SK-N-SH (cell line): ENCODE data around the gene GRM8. TPM values are rescaled to one million over a fixed set of nuclear protein-coding genes. Genes with fewer than 3 reads are reported as not detected.

ENCODE experiments used
- CTCF ChIA-PET: fragments of 300-600, 350-600 bp; formaldehyde crosslinking; extraction: SDS; loops from one replicate; lab custom pipeline; 2021; lab: Yijun Ruan, JAX
- POLR2A ChIA-PET: fragments of 350-600 bp; sonication (Branson Sonifier 250); formaldehyde crosslinking; extraction: SDS; loops from one replicate; lab custom pipeline; 2020; ENCODE audit warnings: antibody characterized with exemption, inconsistent platforms; lab: Yijun Ruan, JAX
- DNase-seq: peaks from one replicate; pipeline ENCODE4 v3.0.0; 2012
- H2AFZ ChIP-seq: fragments of 200-600 bp; sonication (generic); 2 replicates; pipeline ENCODE4 v1.8.1; 2016; ENCODE audit warnings: antibody characterized with exemption, mild to moderate bottlenecking, low read depth
- H3F3A ChIP-seq: fragments of 200-600 bp; sonication (generic); replicated peaks from 2 replicates; pipeline ENCODE3; 2016; ENCODE audit warnings: antibody characterized with exemption, mild to moderate bottlenecking; ENCODE audit not compliant: insufficient read depth
- H3K27ac ChIP-seq, 2 experiments: fragments of 200-500 bp in 1 of 2; fragments of 200-600 bp in 1 of 2; sonication (Bioruptor generic) in 1 of 2; sonication (generic), shearing (Covaris generic) in 1 of 2; 2 replicates each; pipeline versions ENCODE4 v1.5.1 to v1.6.1; 2014 to 2016; ENCODE audit warnings: low read depth in 2 of 2, inconsistent platforms in 1 of 2, low read length in 1 of 2, mild to moderate bottlenecking in 1 of 2, mixed read lengths in 1 of 2
- H3K27me3 ChIP-seq: fragments of 200-600 bp; sonication (generic), shearing (Covaris generic); 2 replicates; pipeline ENCODE4 v1.6.1; 2016; ENCODE audit warnings: mixed run types; ENCODE audit not compliant: insufficient read depth
- H3K36me3 ChIP-seq, 2 experiments: fragments of 200-500 bp in 1 of 2; fragments of 200-600 bp in 1 of 2; sonication (Bioruptor generic) in 1 of 2; sonication (generic) in 1 of 2; replicated peaks in 1 of 2; 2 replicates each; pipeline versions ENCODE3 to v1.5.1; 2014 to 2016; ENCODE audit warnings: low read length in 1 of 2, mild to moderate bottlenecking in 1 of 2; ENCODE audit not compliant: insufficient read depth in 2 of 2, control insufficient read depth in 1 of 2
- H3K4me1 ChIP-seq, 2 experiments: fragments of 200-500 bp in 1 of 2; fragments of 200-600 bp in 1 of 2; sonication (Bioruptor generic) in 1 of 2; sonication (generic), shearing (Covaris generic) in 1 of 2; 2 replicates each; pipeline versions ENCODE4 v1.5.1 to v1.6.1; 2014 to 2016; ENCODE audit warnings: low read depth in 1 of 2, low read length in 1 of 2, mixed run types in 1 of 2; ENCODE audit not compliant: insufficient read depth in 2 of 2, control insufficient read depth in 1 of 2
- H3K4me2 ChIP-seq: fragments of 200-600 bp; sonication (generic), shearing (Covaris generic); 2 replicates; pipeline ENCODE4 v1.6.1; 2017; ENCODE audit warnings: mixed run types
- H3K4me3 ChIP-seq, 2 experiments: fragments of 200-500 bp in 1 of 2; fragments of 200-600 bp in 1 of 2; sonication (Bioruptor generic) in 1 of 2; sonication (generic), shearing (Covaris generic) in 1 of 2; 2 replicates each; pipeline versions ENCODE4 v1.5.1 to v1.8.1; 2014 to 2016; ENCODE audit warnings: low read depth in 2 of 2, inconsistent platforms in 1 of 2, low read length in 1 of 2, mild to moderate bottlenecking in 1 of 2, mixed read lengths in 1 of 2, moderate library complexity in 1 of 2
- H3K79me2 ChIP-seq: fragments of 200-600 bp; sonication (generic); 2 replicates; pipeline ENCODE4 v1.8.1; 2017; ENCODE audit warnings: mild to moderate bottlenecking; ENCODE audit not compliant: insufficient read depth
- H3K9ac ChIP-seq: fragments of 200-600 bp; sonication (generic); 2 replicates; pipeline ENCODE4 v1.6.1; 2017; ENCODE audit warnings: mixed run types
- H3K9me2 ChIP-seq: fragments of 200-600 bp; sonication (generic); 2 replicates; pipeline ENCODE4 v1.6.1; 2017; ENCODE audit warnings: mixed run types
- H3K9me3 ChIP-seq: fragments of 200-600 bp; sonication (generic); 2 replicates; pipeline ENCODE4 v1.6.1; 2017; ENCODE audit warnings: mixed run types, mild to moderate bottlenecking, moderate library complexity
- H4K20me1 ChIP-seq: fragments of 200-600 bp; sonication (generic); 2 replicates; pipeline ENCODE4 v1.6.1; 2017; ENCODE audit warnings: mild to moderate bottlenecking, mixed run types; ENCODE audit not compliant: insufficient read depth
- CTCF ChIP-seq: fragments of 200-600 bp; sonication (generic); IDR thresholded peaks from 2 replicates; pipeline ENCODE4 v1.6.1; 2017; ENCODE audit warnings: antibody characterized with exemption, mild to moderate bottlenecking, moderate library complexity
- ELF1 ChIP-seq: IDR thresholded peaks from 2 replicates; pipeline ENCODE4 v1.4.0; 2012
- EP300 ChIP-seq, 2 experiments: IDR thresholded peaks; 2 replicates each; pipeline versions ENCODE4 v1.4.0 to v1.6.1; 2012; ENCODE audit warnings: borderline replicate concordance in 1 of 2, low read depth in 1 of 2, low read length in 1 of 2
- EZH2phosphoT487 ChIP-seq: fragments of 200-600 bp; sonication (generic); IDR thresholded peaks from 2 replicates; pipeline ENCODE4 v1.6.1; 2017; ENCODE audit warnings: low read depth, mixed run types, mild to moderate bottlenecking, antibody characterized with exemption, moderate library complexity, borderline replicate concordance
- FOSL2 ChIP-seq: IDR thresholded peaks from 2 replicates; pipeline ENCODE4 v1.4.0; 2012; ENCODE audit warnings: low read depth, mild to moderate bottlenecking, moderate library complexity, borderline replicate concordance
- FOXJ3 ChIP-seq: sonication (generic); formaldehyde crosslinking; IDR thresholded peaks from 2 replicates; pipeline ENCODE4 v1.5.1; 2020; ENCODE audit warnings: mild to moderate bottlenecking, missing genetic modification reagents
- GATA2 ChIP-seq: sonication (generic); formaldehyde crosslinking; IDR thresholded peaks from 2 replicates; pipeline ENCODE4 v1.5.0; 2020; ENCODE audit warnings: mild to moderate bottlenecking, missing genetic modification reagents
- IRF3 ChIP-seq: fragments of 150-350 bp; IDR thresholded peaks from 2 replicates; pipeline ENCODE4 v1.6.1; 2016; ENCODE audit warnings: mild to moderate bottlenecking, low read depth, low read length
- JUND ChIP-seq: IDR thresholded peaks from 2 replicates; pipeline ENCODE4 v1.4.0; 2012
- NRF1 ChIP-seq: IDR thresholded peaks from 2 replicates; pipeline ENCODE4 v1.6.1; 2012; ENCODE audit warnings: low read depth, mild to moderate bottlenecking, low read length
- POLR2AphosphoS5 ChIP-seq: IDR thresholded peaks from 2 replicates; pipeline ENCODE4 v1.6.1; 2012; ENCODE audit warnings: low read depth, low read length
- RAD21 ChIP-seq: IDR thresholded peaks from 2 replicates; pipeline ENCODE4 v1.6.1; 2012; ENCODE audit warnings: mild to moderate bottlenecking, low read length
- RCOR1 ChIP-seq: fragments of 150-350 bp; IDR thresholded peaks from 2 replicates; pipeline ENCODE4 v1.6.1; 2017; ENCODE audit warnings: antibody characterized with exemption, low read length
- REST ChIP-seq: IDR thresholded peaks from 2 replicates; pipeline ENCODE4 v1.6.1; 2012; ENCODE audit warnings: mild to moderate bottlenecking, low read depth, low read length, moderate library complexity
- RFX5 ChIP-seq: IDR thresholded peaks from 2 replicates; pipeline ENCODE4 v1.6.1; 2012; ENCODE audit warnings: mild to moderate bottlenecking, improper control_type of control experiment, low read length
- USF1 ChIP-seq: IDR thresholded peaks from 2 replicates; pipeline ENCODE4 v1.4.0; 2012; ENCODE audit warnings: low read depth, borderline replicate concordance
- WGBS: methylation state at CpG from one replicate; pipeline ENCODE4 v1.1.6; 2017; ENCODE audit warnings: low lambda C conversion rate; 5-methylcytosine and 5-hydroxymethylcytosine counted together
- polyA plus RNA-seq, 3 experiments: library from polyadenylated mRNA; depleted of rRNA; stranded (reverse); fragments of >200 nt; gene quantifications; 2 replicates each; pipeline ENCODE4 v1.2.3, GENCODE V29; 2012

GRM8 gene
- polyA plus RNA-seq, 1 of the 3 experiments (the other 2 are of a cell fraction) = 0.10 TPM

- Histone ChIP-seq H3K79me2 (no peaks in the 10 kb centered on the region), H3K27ac (no peak overlapping the region), H2AFZ (no peak overlapping the region), H4K20me1 (no peaks in the 10 kb centered on the region), H3F3A (no peaks in the 10 kb centered on the region), H3K4me1 (no peaks in the 10 kb centered on the region), H3K9me2 (no peaks in the 10 kb centered on the region), H3K9me3 (no peaks in the 10 kb centered on the region), H3K36me3 (no peaks in the 10 kb centered on the region), H3K9ac (no peak overlapping the region), H3K4me2 (no peak overlapping the region), H3K4me3 (no peak overlapping the region), H3K27me3 (no peaks in the 10 kb centered on the region)
- DNase-seq = no peak
- TF ChIP-seq FOXJ3 (CRISPR knock-in tag) = no peak
- no peak for TF ChIP-seq EP300 (IDR thresholded peaks at IDR 0.05; ENCODE audit: borderline replicate concordance in 1 of 2, low read depth in 1 of 2, low read length in 1 of 2)
- TF ChIP-seq RCOR1 = no peak
- TF ChIP-seq RFX5 = no peak
- no peak for TF ChIP-seq REST
- TF ChIP-seq NRF1 = no peak
- TF ChIP-seq ELF1 = no peak
- TF ChIP-seq CTCF = no peak
- no peak for TF ChIP-seq POLR2AphosphoS5
- TF ChIP-seq JUND = no peak
- no peak for TF ChIP-seq IRF3
- no peak for TF ChIP-seq GATA2 (CRISPR knock-in tag)
- TF ChIP-seq USF1 = no peak
- no peak for TF ChIP-seq RAD21
- no peak for TF ChIP-seq FOSL2
- TF ChIP-seq EZH2phosphoT487 = no peak
- CTCF ChIA-PET = interaction anchor here (1.0 to 1.9 kb wide), 2 partner anchors 11 to 36 kb away, joined by 4 to 5 read pairs; no protein-coding TSS in a partner anchor
- POLR2A ChIA-PET = no interaction called here
- 31% methylated on average over 2 of the region's 2 CpGs for WGBS
Measured at GRCh38 chr7:126979722-126980121, 273.0 kb downstream of the GRM8 start.
